ACC112 (cell line): ENCODE results near the gene AP1S3.
"Not testable (repeated sequence)": the region's sequence is repeated elsewhere in the genome, so short reads cannot be mapped to it uniquely, and the experiment has no call there.

Experiments used
- H2AFZ ChIP-seq: fragments of 200-600 bp; sonication (generic); one replicate; pipeline ENCODE4 v1.6.0; 2017; ENCODE audit warnings: antibody characterized with exemption, low read length; ENCODE audit not compliant: unreplicated experiment
- H3K27ac ChIP-seq: fragments of 200-600 bp; sonication (generic); 2 replicates; pipeline ENCODE4 v1.5.1; 2014; ENCODE audit warnings: low read depth, mild to moderate bottlenecking, antibody characterized with exemption, low read length, moderate library complexity
- H3K27me3 ChIP-seq: fragments of 200-600 bp; sonication (generic); 2 replicates; pipeline ENCODE4 v1.6.1; 2014; ENCODE audit warnings: mild to moderate bottlenecking, antibody characterized with exemption, low read length, moderate library complexity, mixed read lengths; ENCODE audit not compliant: insufficient read depth
- H3K36me3 ChIP-seq: fragments of 200-600 bp; sonication (generic); 2 replicates; pipeline ENCODE4 v1.6.1; 2016; ENCODE audit warnings: mild to moderate bottlenecking, antibody characterized with exemption, low read length, moderate library complexity, mixed read lengths; ENCODE audit not compliant: insufficient read depth
- H3K4me1 ChIP-seq: fragments of 200-600 bp; sonication (generic); one replicate; pipeline ENCODE4 v1.6.1; 2016; ENCODE audit warnings: low read length, mixed read lengths; ENCODE audit not compliant: insufficient read depth, unreplicated experiment, control insufficient read depth
- H3K4me3 ChIP-seq: fragments of 200-600 bp; sonication (generic); 2 replicates; pipeline ENCODE4 v1.5.1; 2014; ENCODE audit warnings: mild to moderate bottlenecking, low read depth, low read length
- H3K79me2 ChIP-seq: fragments of 200-600 bp; sonication (generic); one replicate; pipeline ENCODE4 v1.6.0; 2016; ENCODE audit warnings: low read length; ENCODE audit not compliant: control insufficient read depth, unreplicated experiment, insufficient read depth

The AP1S3 gene

DNA sequence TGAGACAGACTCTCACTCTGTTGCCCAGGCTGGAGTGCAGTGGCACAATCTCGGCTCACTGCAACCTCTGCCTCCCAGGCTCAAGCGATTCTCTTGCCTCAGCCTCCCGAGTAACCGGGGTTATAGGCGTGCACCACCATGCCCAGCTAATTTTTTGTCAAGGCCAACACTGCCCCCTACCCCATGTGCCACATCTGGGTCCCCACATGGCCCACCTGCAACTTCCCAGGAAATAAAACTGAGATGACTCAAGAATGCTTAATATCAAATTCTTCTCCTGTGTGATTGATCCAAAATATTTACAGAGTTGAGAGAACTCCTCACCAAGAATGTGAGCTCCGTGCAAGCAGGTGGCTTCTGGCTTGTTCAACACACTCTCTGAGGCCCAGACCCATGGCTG is 9.1 kb downstream of the AP1S3 start:
- Histone ChIP-seq H3K4me1 (no peaks in the 10 kb centered on the region), H3K36me3 (no peaks in the 10 kb centered on the region), H3K4me3 (no peak overlapping the region), H2AFZ (no peak overlapping the region), H3K79me2 (no peaks in the 10 kb centered on the region), H3K27ac (no peak overlapping the region), H3K27me3 (no peaks in the 10 kb centered on the region)

DNA sequence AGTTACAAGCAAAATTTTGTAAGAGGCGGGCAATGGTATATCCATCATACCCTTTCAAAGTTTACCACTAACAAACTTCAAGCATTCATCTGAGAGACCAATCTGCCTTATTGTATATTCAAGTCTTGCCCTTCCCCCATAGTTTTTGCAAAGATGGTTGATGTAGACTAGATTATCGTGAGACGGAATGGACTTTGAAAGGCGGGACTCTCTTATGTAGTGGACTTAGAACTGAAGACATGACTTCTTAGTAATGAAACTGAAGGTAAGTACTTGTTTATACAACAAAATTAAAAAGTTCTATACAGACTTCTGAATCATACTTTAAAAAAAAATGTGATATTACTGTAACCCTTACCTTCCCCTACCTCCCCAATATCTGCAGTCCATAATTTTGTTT is 10.4 kb downstream of the AP1S3 start:
- H2AFZ ChIP-seq: no peak overlapping the region
- no peak overlapping the region for H3K4me3 ChIP-seq
- no peaks in the 10 kb centered on the region for H3K36me3 ChIP-seq
- no peaks in the 10 kb centered on the region for H3K79me2 ChIP-seq
- no peak overlapping the region for H3K27ac ChIP-seq
- H3K4me1 ChIP-seq: no peaks in the 10 kb centered on the region
- no peaks in the 10 kb centered on the region for H3K27me3 ChIP-seq

DNA sequence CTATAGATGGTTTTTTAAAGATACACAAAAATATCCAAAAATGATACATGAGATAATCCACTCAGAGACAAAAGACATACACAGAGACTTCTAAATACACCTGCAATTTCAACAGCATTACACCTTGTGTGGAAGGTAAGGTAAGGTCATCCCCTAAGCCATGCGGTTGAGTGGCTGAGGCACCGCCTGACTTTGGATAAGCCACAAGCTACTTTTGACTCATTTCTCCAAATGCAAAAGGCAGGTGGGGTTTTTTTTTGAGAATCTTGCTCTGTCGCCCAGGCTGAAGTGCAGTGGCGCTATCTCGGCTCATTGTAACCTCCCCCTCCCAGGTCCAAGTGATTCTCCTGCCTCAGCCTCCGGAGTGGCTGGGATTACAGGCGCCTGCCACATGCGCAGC is 13.1 kb downstream of the AP1S3 start:
- no peaks in the 10 kb centered on the region for H3K36me3 ChIP-seq
- no peaks in the 10 kb centered on the region for H3K27me3 ChIP-seq
- H3K4me3 ChIP-seq: no peak overlapping the region
- H3K4me1 ChIP-seq: peaks cover under 1% of the 10 kb centered on the region
- no peak overlapping the region for H3K27ac ChIP-seq
- H3K79me2 ChIP-seq: no peaks in the 10 kb centered on the region
- no peak overlapping the region for H2AFZ ChIP-seq

DNA sequence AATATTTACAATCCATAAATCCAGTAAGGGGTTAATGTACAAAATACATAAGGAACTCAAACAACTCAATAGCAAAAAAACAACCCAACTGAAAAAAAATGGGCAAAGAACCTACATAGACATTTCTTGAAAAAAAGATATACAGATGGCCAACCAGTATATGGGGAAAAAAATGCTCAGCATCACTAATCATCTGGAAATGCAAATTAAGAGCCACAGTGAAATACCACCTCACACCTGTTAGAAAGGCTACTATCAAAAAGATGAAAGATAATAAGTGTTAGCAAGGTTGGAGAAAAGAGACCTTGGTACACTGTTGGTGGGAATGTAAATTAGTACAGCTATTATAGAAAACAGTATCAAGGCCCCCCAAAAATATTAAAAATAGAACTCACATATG is 14.6 kb downstream of the AP1S3 start:
- H2AFZ ChIP-seq: no peak overlapping the region
- no peaks in the 10 kb centered on the region for H3K36me3 ChIP-seq
- peaks cover 13% of the 10 kb centered on the region for H3K4me1 ChIP-seq

DNA sequence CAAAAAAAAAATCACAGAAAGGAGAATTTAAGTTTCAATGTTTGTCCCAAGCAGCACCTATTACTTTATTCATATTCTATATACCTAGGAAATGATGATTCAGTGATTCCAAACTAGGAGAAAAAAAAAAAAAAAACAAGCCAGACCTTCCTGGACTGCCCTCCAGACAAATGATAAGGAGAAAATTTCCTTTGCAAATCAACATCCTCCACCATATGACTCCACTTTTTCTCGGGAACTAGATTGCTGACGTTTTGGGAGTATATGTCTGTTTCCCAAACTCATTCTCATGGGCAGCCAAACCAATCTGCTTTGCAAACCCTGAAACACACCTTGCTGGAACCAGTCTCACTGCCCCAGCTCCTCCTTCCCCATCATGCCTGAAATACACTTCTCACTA is 16.8 kb downstream of the AP1S3 start:
- no peaks in the 10 kb centered on the region for H3K36me3 ChIP-seq
- H3K79me2 ChIP-seq: no peaks in the 10 kb centered on the region
- no peaks in the 10 kb centered on the region for H3K27me3 ChIP-seq
- peaks cover 23% of the 10 kb centered on the region for H3K4me1 ChIP-seq
- no peak overlapping the region for H3K27ac ChIP-seq
- H2AFZ ChIP-seq: no peak overlapping the region
- no peak overlapping the region for H3K4me3 ChIP-seq

More for the DNA sequence above, 14.6 kb downstream of the AP1S3 start:
- no peak overlapping the region for H3K4me3 ChIP-seq
- no peaks in the 10 kb centered on the region for H3K27me3 ChIP-seq
- no peaks in the 10 kb centered on the region for H3K79me2 ChIP-seq
- no peak overlapping the region for H3K27ac ChIP-seq

DNA sequence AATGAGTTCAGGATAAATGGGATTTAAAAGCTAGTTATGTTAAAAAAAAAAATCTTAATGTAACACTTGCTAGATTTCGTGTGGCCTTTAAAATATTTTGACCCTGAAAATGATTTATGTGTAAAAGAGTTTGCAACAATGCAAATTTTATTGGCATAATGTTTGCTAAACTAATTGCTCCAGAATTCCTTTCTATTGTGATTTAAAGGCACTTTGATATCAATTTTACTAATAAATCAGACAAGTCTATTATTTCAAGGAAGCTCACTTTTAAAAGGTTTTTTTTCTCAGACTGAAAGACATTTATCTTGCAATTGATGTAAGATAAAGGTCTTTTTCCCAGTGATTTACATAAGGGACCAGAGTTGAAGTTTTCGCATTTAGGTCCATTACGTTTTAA is 17.5 kb downstream of the AP1S3 start:
- no peak overlapping the region for H2AFZ ChIP-seq
- H3K27me3 ChIP-seq: no peaks in the 10 kb centered on the region
- no peaks in the 10 kb centered on the region for H3K36me3 ChIP-seq
- no peak overlapping the region for H3K4me3 ChIP-seq
- H3K4me1 ChIP-seq: peaks cover 29% of the 10 kb centered on the region
- H3K27ac ChIP-seq: no peak overlapping the region
- H3K79me2 ChIP-seq: no peaks in the 10 kb centered on the region

DNA sequence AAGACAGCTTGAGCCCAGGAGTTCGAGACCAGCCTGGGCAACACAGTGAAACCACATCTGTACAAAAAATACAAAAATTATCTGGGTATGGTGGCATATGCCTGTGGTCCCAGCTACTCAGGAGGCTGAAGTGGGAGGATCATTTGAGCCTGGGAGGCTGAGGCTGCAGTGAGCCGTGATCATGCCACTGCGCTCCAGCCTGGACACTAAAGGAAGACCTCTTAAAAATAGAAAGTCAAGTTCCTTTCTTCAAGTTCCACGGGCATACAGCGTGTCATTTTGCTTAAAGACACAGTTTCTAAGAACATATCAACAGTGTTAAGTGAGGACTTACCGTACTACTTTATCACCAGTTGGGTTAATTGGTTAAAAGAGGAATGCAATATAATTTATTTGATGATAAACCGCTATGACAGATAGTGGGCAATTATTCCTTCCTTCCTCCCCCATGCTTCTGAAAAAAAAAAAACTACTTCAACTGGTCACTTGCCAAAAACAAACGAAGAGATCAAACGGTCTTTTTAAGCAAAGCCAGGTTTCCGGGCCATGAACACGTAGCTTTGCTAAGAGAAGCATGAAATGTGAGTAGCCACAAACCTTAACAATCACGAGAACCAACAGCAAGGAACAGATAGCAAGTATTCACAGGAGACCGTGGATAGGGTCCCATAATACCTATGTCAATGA is 21.4 kb downstream of the AP1S3 start:
- H3K27ac ChIP-seq: peak overlapping the region; percentile 62; the same call in 1 of the 2 replicates
- peak overlapping the region; percentile 15; the same call in 1 of the 2 replicates for H3K4me3 ChIP-seq
- no peaks in the 10 kb centered on the region for H3K79me2 ChIP-seq
- no peaks in the 10 kb centered on the region for H3K36me3 ChIP-seq
- no peak overlapping the region for H2AFZ ChIP-seq
- peaks cover 56% of the 10 kb centered on the region for H3K4me1 ChIP-seq
- no peaks in the 10 kb centered on the region for H3K27me3 ChIP-seq

DNA sequence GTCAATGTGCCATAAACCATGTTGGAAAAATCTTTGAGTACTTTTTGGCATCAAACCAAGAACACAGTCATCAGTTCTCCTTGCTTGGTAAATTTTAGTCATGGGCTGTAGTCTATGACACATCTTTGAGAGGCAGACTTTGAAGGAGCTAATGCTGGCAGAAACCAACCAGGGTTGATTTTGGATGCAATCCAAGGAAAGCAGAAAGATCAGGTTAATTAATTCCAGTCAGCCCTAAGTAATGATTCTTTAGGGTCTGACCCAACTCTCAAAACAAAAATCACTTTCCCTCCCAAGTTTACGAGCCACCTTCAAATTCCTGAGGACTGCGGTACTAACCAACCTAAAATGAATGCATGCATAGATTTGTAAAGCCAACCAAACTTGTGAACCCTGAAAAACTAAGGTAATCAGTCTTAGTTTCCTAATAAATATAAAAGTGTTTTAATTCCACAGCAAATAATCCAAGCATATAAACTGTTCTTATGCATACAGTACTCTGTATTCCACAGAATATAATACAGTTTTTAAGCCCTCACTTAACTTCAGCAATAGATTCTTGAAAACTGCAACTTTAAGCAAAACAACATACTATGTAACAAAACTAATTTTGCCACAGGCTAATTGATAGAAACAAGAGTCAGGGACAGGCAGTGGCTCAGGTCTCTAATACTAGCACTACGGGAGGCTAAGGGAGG is 22.0 kb downstream of the AP1S3 start:
- Histone ChIP-seq H3K27ac (peak overlapping the region; percentile 62), H3K4me3 (peak overlapping the region; percentile 15; the same call in 1 of the 2 replicates), H2AFZ (no peak overlapping the region), H3K36me3 (no peaks in the 10 kb centered on the region), H3K79me2 (no peaks in the 10 kb centered on the region), H3K4me1 (peaks cover 56% of the 10 kb centered on the region), H3K27me3 (no peaks in the 10 kb centered on the region)

DNA sequence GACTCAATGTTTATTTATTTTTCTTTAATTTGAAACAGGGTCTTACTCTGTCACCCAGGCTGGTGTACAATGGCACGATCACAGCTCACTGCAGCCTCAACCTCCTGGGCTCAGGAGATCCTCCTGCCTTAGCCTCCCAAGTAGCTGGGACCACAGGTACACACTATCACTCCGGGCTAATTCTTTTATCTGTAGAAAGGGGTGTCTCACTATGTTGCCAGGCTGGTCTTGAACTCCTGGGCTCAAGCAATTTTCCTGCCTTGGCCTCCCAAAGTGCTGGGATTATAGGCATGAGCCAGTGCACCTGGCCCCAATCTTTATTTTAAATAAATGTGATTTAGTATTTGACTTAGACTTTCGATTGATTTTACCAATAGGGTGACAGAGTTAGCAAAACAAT is 22.6 kb downstream of the AP1S3 start:
- H3K27ac ChIP-seq: peak overlapping the region; percentile 52
- H2AFZ ChIP-seq: not testable (repeated sequence)

DNA sequence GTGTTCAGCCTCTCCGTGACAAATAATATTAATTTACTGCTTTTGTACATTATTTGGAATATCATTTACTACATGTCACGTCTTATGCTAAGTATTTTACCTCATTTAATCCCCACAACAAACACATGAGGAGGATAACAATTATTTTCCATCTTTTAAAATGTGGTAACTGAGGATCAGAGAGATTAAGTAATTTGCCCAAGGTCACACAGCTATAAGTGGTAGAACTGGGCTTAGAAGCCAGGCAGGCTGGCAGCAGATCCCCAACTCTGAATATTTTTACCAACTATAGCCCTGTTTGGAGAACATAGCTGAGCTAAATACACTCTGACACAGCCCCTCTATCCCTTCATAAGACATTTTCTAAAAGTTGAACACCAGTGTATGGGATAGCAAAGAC is 24.1 kb downstream of the AP1S3 start:
- peaks cover 47% of the 10 kb centered on the region for H3K4me1 ChIP-seq
- no peak overlapping the region for H2AFZ ChIP-seq
- H3K36me3 ChIP-seq: no peaks in the 10 kb centered on the region
- H3K27ac ChIP-seq: no peak overlapping the region
- no peak overlapping the region for H3K4me3 ChIP-seq
- H3K79me2 ChIP-seq: no peaks in the 10 kb centered on the region
- no peaks in the 10 kb centered on the region for H3K27me3 ChIP-seq

More for the DNA sequence above, 22.6 kb downstream of the AP1S3 start:
- not testable (repeated sequence) for H3K4me3 ChIP-seq, H3K36me3 ChIP-seq, H3K27me3 ChIP-seq, H3K79me2 ChIP-seq
- peaks cover 56% of the 10 kb centered on the region for H3K4me1 ChIP-seq

DNA sequence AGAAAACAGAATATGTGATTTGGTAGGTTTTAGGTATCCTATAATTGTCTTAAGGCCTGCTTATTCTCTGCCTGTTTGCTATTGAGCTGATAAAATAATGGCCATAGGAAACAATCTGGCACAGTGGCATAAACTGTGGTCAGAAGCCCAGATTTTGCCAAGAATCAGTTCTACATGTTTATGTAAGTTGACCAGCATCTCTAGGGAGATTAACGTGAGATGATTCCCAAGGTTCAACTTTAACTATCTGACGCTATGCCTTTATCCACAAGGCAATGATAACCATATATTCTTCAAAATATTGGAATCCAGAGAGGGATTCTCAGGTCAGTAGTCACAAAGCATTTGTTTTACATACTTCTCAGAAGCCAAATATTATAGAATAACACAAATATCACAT is 25.6 kb downstream of the AP1S3 start:
- Histone ChIP-seq H2AFZ (no peak overlapping the region), H3K79me2 (no peaks in the 10 kb centered on the region), H3K36me3 (no peaks in the 10 kb centered on the region), H3K27me3 (no peaks in the 10 kb centered on the region), H3K4me3 (no peak overlapping the region), H3K27ac (peak overlapping the region; percentile 28; the same call in 1 of the 2 replicates), H3K4me1 (peaks cover 40% of the 10 kb centered on the region)
